SK-N-MC (cell line): ENCODE data around the gene MARCHF10.

Source experiments
- DNase-seq: peaks from one replicate; pipeline ENCODE4 v3.0.0-alpha.2; 2011; ENCODE audit warnings: low read depth, low spot score
- H3K27ac ChIP-seq: fragments of 200-600 bp; sonication (generic); 2 replicates; pipeline ENCODE4 v1.5.1; 2016; ENCODE audit warnings: mixed run types
- H3K36me3 ChIP-seq: fragments of 200-600 bp; sonication (generic); 2 replicates; pipeline ENCODE4 v1.6.1; 2017; ENCODE audit warnings: antibody characterized with exemption, low read length, mixed read lengths; ENCODE audit not compliant: insufficient read depth
- H3K4me3 ChIP-seq: fragments of 200-600 bp; sonication (generic); 2 replicates; pipeline ENCODE4 v1.5.1; 2016
- H3K9ac ChIP-seq: fragments of 200-600 bp; sonication (generic); 2 replicates; pipeline ENCODE4 v1.8.0; 2017; ENCODE audit warnings: mixed run types, mixed read lengths; ENCODE audit not compliant: insufficient read length
- H3K9me3 ChIP-seq: fragments of 200-600 bp; sonication (generic); 2 replicates; pipeline ENCODE4 v1.6.1; 2017; ENCODE audit warnings: low read depth, mild to moderate bottlenecking, antibody characterized with exemption, low read length, moderate library complexity, mixed read lengths
- EZH2 ChIP-seq: fragments of 200-600 bp; sonication (generic); IDR thresholded peaks from one replicate; pipeline ENCODE4 v1.6.1; 2017; ENCODE audit warnings: antibody characterized with exemption
- FOXP2 ChIP-seq: optimal IDR thresholded peaks from 2 replicates; pipeline ENCODE3; 2011; ENCODE audit warnings: mild to moderate bottlenecking, moderate library complexity; ENCODE audit not compliant: insufficient read depth; ENCODE audit errors: extremely low read length, control extremely low read depth
- POLR2AphosphoS5 ChIP-seq: IDR thresholded peaks from 2 replicates; pipeline ENCODE4 v1.6.1; 2012; ENCODE audit warnings: mild to moderate bottlenecking, low read depth, low read length, borderline replicate concordance

MARCHF10 gene

DNA sequence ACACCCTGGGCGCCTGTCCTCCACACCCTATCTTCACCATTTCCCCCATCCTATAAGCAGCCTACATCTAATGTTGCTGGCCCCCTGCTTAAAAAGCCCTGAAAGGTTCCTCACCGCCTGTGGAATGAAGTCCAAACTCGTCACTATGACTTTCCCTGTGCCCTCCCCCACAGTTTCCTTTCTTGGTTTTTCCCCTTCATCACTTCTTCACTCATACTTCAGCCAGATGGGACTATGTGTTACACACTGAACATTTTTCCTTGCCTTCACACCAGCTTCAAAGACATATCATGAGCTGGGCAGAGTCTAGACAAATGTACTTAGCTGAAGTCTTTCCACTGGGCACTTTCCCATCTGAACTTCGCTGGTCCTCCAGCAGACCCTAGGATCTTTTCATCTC, 1.5 kb upstream of the MARCHF10 start:
- H3K36me3 ChIP-seq, result no peaks in the 10 kb centered on the region
- no peak overlapping the region for H3K9ac ChIP-seq
- no peak overlapping the region for H3K4me3 ChIP-seq
- no peaks in the 10 kb centered on the region for H3K9me3 ChIP-seq
- DNase-seq, result no peak
- no peak for TF ChIP-seq EZH2
- H3K27ac ChIP-seq, result no peak overlapping the region

DNA sequence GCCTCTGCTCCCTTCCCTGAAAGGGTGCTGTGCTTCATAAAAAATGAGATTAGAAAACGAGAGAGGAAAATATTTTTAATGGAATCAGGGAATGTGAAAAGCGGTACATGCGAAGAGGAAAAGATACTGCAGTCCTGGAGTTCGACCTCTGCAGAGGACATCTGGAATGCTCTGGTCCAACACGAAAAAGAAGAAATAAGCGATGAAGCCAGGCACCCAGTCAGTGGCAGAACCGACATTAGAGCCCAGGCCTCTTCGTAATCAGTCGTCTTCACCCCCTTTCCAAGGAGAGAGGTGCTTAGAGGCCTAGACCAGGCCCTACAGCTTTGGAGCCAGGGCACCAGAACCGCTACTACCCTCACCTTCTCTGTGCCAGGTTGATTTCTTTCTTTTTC, 459 bp upstream of the MARCHF10 start:
- TF ChIP-seq POLR2AphosphoS5 (no peak), EZH2 (no peak), FOXP2 (no peak)
- no peak overlapping the region for H3K4me3 ChIP-seq
- no peaks in the 10 kb centered on the region for H3K9me3 ChIP-seq
- H3K27ac ChIP-seq, result no peak overlapping the region
- DNase-seq, result no peak
- no peaks in the 10 kb centered on the region for H3K36me3 ChIP-seq
- no peak overlapping the region for H3K9ac ChIP-seq

DNA sequence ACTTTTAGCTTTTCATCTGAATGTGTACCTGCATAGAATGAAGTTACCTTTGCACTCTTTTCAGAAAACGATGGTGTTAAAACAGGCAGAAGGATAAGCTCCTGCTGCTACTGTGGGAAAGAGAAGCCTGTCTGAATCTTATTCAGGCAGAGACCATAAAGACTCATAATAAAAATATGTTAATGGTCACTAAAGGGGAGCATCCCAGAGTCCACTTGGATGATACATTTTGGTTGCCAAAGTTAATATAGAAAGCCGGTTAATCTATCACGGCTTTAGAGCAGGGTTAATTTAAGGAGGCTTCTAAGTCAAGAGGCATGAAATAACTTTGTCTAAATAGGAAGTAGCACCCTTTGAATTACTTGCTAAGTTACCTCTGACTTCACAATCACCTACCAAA, 2.9 kb downstream of the MARCHF10 start:
- TF ChIP-seq POLR2AphosphoS5, result no peak
- no peak overlapping the region for H3K27ac ChIP-seq
- H3K4me3 ChIP-seq, result no peak overlapping the region
- no peaks in the 10 kb centered on the region for H3K36me3 ChIP-seq
- H3K9ac ChIP-seq, result no peak overlapping the region
- no peak for DNase-seq
- H3K9me3 ChIP-seq, result no peaks in the 10 kb centered on the region

DNA sequence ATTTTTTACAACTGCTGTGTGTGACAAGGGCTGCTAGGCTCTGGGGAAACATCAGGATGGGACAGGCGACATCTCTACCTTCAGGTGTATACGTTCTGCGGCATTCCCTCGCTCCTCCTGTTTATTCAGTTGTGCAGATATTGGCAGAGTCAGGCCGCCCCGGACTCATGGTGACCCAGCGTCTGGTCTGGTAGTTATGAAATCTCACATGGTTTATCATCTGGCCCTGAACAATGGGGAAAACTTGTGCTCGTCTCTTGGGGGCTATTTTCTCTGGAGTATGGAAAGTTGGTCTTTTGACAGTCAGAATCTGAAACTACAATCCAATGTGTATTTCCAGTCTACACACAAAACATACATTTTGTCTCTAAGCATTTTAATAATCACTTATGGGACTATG, 3.3 kb downstream of the MARCHF10 start:
- H3K9ac ChIP-seq, result no peak overlapping the region
- no peak overlapping the region for H3K27ac ChIP-seq
- no peaks in the 10 kb centered on the region for H3K9me3 ChIP-seq
- H3K4me3 ChIP-seq, result no peak overlapping the region
- no peak for TF ChIP-seq FOXP2
- no peak for TF ChIP-seq POLR2AphosphoS5
- no peak for TF ChIP-seq EZH2
- no peaks in the 10 kb centered on the region for H3K36me3 ChIP-seq
- no peak for DNase-seq

DNA sequence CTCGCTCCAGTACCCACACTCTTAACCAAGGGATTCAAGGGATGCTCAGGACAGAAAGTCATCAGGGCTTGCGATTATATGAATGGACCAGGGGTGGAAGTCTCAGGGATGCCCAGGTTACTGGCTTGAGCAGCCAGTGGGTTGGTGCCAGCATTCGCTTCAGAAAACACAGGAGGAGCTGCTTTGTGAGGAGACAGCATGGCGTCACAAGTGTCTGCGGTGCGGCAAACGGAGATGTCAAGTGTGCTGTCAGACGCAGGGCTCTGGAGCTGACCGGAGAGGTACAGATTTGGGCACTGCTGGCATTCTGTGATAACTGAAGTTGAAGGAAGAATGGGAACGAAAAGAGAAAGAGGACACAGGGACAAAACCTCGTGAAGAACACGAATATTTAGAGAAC, 4.1 kb downstream of the MARCHF10 start:
- H3K9me3 ChIP-seq, result no peaks in the 10 kb centered on the region
- H3K36me3 ChIP-seq, result no peaks in the 10 kb centered on the region
- no peak for TF ChIP-seq EZH2
- TF ChIP-seq FOXP2, result no peak
- TF ChIP-seq POLR2AphosphoS5, result no peak
- H3K9ac ChIP-seq, result no peak overlapping the region
- DNase-seq, result no peak
- no peak overlapping the region for H3K4me3 ChIP-seq
- no peak overlapping the region for H3K27ac ChIP-seq

DNA sequence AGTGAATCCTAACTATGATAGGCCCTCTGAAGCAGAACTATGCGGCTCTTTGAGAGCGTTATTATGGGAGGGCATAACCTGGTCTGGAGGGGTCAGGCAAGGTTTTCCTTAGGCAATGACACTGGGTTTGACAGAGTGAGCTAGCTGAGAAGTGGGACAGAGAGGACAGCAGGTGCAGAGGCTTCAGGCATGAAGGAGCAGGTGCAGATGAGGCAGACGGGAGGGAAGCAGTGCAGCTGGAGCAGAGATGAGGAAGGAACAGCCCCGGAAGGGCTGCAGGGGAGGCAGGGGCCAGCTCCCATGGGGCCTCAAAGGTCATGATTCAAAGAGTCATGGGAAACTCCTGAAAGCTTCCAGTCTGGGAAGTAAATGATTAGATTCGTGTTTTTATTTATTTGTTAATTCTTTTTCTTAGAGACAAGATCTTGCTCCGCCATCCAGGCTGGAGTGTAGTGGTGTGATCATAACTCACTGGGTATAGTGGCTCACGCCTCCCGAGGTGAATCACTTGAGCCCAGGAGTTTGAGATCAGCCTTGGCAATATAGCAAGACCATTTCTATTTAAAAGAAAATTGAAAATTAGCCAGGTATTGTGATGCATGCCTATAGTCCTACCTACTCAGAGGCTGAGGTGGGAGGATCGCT, 5.4 kb downstream of the MARCHF10 start:
- Histone ChIP-seq H3K9me3 (no peaks in the 10 kb centered on the region), H3K4me3 (no peak overlapping the region), H3K27ac (no peak overlapping the region), H3K36me3 (no peaks in the 10 kb centered on the region), H3K9ac (no peak overlapping the region)
- DNase-seq, result no peak
- no peak for TF ChIP-seq FOXP2
- no peak for TF ChIP-seq POLR2AphosphoS5
- no peak for TF ChIP-seq EZH2

DNA sequence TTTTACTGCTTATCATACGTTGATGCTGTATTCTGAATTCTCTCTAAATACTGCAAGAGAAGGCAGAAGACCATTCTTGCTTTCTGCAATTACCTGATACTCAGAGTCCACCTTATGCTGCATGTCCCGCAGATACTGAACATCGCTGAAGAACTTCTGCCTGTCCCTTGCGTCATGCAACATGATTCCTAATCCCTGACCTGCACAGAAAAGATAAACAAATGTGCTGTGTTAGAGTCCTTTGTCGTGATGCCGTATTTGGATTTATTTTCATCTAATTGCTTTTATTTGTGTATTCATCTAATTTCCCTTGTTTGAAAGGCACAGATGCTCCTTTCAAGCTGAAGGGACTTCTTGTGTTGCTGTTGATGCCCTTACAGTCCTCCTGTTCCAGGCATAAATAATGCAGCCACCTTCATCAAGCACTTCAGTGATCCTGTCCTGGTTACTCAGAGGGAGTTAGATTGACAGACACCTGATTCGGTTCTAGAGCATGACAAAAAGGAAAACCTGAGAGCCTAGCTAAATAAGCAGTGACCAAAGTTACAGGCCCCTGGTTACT, 6.5 kb downstream of the MARCHF10 start:
- no peak for DNase-seq
- no peaks in the 10 kb centered on the region for H3K36me3 ChIP-seq
- no peaks in the 10 kb centered on the region for H3K9me3 ChIP-seq
- no peak for TF ChIP-seq FOXP2
- TF ChIP-seq EZH2, result no peak
- no peak for TF ChIP-seq POLR2AphosphoS5
- no peak overlapping the region for H3K27ac ChIP-seq
- no peak overlapping the region for H3K4me3 ChIP-seq
- H3K9ac ChIP-seq, result no peak overlapping the region

DNA sequence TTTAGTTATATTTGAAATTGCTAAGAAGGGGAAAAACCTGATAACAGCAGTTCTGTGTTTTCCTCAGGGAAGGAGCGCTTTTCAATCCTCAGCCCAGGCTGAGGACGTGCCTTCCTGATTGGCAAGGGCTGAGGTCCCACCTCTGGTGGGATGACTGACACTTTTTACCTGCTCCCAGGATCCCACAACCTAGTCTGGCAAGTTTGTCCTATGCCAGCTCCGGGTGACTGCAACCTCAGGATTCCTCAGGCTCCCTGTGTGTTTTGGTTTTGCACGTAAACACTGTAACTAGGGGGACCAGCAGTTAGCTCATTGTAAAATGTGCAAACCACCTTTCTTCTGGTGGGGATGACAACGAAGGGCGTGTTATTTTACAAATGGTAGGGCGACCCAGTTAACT, 7.5 kb downstream of the MARCHF10 start:
- TF ChIP-seq EZH2 (no peak), FOXP2 (no peak), POLR2AphosphoS5 (no peak)
- H3K4me3 ChIP-seq, result no peak overlapping the region
- H3K9me3 ChIP-seq, result no peaks in the 10 kb centered on the region
- no peak overlapping the region for H3K27ac ChIP-seq
- H3K36me3 ChIP-seq, result no peaks in the 10 kb centered on the region
- no peak overlapping the region for H3K9ac ChIP-seq
- no peak for DNase-seq

DNA sequence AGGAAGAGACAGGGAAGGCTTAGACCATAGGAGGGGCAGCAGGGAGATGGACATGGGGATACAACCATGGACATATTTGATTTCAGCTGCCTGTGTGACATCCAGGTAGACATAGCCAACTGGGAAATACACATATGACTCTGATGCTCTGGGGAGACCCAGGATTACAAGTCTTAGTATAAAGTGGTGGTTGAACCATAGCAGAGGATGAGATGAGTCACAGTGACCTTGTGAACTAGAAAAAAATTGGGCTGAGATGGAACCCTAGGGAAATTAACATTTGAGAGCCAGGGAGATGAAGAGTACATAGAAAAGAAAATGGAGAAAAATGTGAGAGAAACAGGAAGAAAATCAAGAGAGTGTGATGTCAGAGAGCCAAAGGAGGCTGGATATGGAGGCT, 10.2 kb downstream of the MARCHF10 start:
- Histone ChIP-seq H3K27ac (no peak overlapping the region), H3K36me3 (no peaks in the 10 kb centered on the region), H3K4me3 (no peak overlapping the region), H3K9me3 (no peaks in the 10 kb centered on the region), H3K9ac (no peak overlapping the region)
- DNase-seq, result no peak
- TF ChIP-seq EZH2 (no peak), FOXP2 (no peak), POLR2AphosphoS5 (no peak)
